H54 (cell line): Measurements from ENCODE around the gene DHRS11.

Experiments used
- DNase-seq: peaks from one replicate; pipeline ENCODE4 v3.0.0; 2011; ENCODE audit warnings: low spot score, mixed read lengths; ENCODE audit not compliant: insufficient read length
- FAIRE-seq: peaks from 3 replicates; lab custom pipeline; 2011; peaks lifted over from hg19 to GRCh38; lab: Jason Lieb, UNC
- POLR2A ChIP-seq: IDR thresholded peaks from 2 replicates; pipeline ENCODE4 v1.6.1; 2011; ENCODE audit warnings: low read depth, mild to moderate bottlenecking, low read length

The DHRS11 gene

DNA sequence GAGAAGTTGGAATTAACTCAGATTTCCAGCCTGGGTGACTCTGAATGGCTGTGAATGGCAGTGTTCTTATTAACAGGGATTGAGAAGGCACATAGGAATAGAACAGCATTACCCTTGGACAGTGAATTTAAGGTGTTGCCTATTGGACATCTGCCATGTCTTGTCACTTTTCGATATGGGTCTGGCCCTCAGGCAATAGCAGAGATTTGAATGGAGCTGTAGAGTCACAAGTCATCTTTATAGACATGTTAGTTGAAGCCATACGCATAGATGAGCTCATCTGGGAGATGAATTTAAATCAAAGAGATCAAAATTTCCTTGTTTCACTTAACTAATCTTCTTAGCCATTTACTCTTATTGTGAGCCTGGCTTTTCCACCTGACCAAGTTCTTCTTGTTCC lies 14.9 kb upstream of the DHRS11 start:
- no peak for DNase-seq
- TF ChIP-seq POLR2A = no peak
- FAIRE-seq = no peak

GRCh38 chr17:36578671-36579070 lies 13.0 kb upstream of the DHRS11 start:
- FAIRE-seq = no peak
- DNase-seq = no peak
- no peak for TF ChIP-seq POLR2A

DNA sequence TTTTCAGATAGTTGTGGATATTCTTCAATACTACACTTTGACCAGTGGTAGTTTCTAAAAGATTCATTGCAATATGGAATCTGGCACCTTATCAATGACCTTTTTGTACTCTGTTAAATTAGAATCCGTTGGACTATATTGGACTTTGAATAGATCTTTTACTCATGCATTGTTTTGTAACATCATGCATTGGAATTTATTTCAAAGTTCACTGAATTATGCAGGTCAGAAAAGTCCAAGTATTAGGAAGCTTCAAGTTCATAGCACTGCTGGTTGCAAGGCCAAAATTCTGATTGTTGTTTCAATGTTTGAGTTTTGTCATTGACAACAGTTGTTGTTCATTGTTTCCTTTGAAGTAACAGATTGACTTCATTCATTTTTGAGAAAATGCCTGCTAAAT lies 7.9 kb upstream of the DHRS11 start:
- TF ChIP-seq POLR2A = no peak
- no peak for FAIRE-seq
- no peak for DNase-seq

- DNase-seq (no peak), FAIRE-seq (no peak)
- TF ChIP-seq POLR2A = no peak
These were observed 5.5 kb upstream of the DHRS11 start for GRCh38 chr17:36586138-36586537.

GRCh38 chr17:36590082-36590481 lies 1.6 kb upstream of the DHRS11 start:
- TF ChIP-seq POLR2A = no peak
- no peak for DNase-seq
- FAIRE-seq = no peak

DNA sequence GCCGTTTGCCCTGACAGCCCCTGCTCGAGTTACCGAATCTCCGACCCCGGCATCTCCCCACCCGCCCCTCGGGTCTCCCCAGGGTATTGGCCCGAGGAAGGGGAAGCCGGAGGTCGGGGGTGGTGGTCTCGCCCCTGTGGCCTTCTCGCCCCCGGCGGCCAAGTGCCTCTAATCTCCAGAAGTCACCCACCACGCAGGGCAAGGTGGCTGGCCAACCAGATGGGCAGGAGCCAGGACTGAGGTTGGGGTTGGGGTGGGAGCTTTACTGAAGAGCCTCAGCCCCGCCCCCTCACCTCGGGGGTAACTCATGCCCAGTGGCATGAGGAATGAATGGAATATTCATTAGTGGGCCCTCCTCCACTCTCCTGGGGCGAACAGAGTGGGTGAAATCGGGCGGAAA lies 637 bp downstream of the DHRS11 start:
- DNase-seq (no peak), FAIRE-seq (no peak)
- no peak for TF ChIP-seq POLR2A

GRCh38 chr17:36592716-36593321 lies 1.1 kb downstream of the DHRS11 start:
- no peak for FAIRE-seq
- DNase-seq = no peak
- TF ChIP-seq POLR2A = no peak

DNA sequence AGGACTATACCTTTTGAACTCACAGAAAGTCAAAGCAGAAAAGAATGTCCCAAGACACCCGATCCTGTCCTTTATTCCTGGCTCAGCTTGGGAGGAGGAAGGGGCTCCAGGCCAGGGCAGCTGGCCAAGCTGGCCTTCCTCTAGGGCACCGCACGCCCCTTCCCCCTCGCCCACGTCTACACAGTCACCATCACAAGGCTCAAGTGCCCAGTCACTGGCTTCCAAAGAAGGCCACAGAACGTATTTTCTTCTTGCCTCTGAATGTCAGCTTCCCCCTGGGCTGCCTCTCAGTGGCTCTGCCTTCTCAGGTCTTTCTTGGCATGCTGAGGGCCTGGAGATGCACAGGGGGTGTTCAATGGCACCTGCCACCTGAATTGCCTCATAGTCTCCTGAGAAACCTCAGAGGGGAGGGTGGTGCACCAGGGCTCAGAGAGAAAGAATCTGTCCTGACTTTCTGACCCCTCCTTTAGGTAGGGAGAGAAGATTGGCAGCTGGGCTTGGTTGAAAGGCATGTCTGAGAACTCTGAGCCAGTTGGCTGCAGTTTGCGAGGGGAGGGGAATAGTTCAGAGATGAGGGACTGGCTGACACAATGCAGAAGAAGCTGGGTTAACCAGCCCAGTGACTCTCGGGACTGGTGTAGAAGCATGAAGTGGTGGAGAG lies 2.1 kb downstream of the DHRS11 start:
- DNase-seq (no peak), FAIRE-seq (no peak)
- TF ChIP-seq POLR2A = no peak

- FAIRE-seq = no peak
- TF ChIP-seq POLR2A = no peak
- no peak for DNase-seq
These were observed 3.1 kb downstream of the DHRS11 start for GRCh38 chr17:36594626-36595401.

GRCh38 chr17:36597226-36597625 lies 5.5 kb downstream of the DHRS11 start:
- no peak for FAIRE-seq
- DNase-seq = no peak
- no peak for TF ChIP-seq POLR2A

DNA sequence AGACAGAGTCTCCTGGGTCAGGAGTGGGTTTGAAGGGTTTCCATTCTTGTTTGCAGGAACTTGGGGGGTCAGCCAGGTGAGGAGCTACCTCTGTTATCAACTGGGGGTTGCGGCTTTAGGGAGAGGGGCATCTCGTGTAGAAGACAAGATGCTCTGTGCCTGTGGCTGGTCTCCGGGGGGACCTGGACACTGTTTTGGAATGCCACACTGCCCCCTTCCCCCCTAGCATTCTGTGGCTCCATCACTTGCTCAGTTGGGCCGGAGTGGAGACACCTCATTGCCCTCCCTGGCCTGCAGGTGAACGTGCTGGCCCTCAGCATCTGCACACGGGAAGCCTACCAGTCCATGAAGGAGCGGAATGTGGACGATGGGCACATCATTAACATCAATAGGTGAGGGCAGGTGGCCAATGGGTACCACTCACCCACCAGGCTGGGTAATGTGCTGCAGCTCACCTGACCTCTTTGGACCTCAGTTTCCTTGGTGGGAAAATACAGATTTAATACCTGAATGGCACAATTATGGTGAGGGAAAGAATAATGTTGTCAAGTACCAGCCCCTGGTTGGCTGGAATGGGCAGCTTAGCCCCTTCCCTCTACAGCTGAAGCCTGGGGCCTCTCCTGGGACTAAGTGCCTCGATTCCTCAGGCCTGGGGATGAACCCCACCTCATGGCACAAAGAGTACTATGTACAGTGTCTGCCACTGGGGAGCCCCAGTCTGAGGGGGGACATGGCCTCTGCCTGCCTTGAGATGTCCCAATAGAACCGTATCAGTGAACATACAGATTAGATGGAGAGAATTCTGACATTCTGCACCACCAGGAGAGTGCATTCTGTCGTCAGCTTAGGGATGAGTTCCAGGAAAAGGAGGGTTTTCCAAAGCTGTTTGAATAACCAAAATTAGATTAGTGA lies 6.4 kb downstream of the DHRS11 start:
- TF ChIP-seq POLR2A = no peak
- no peak for FAIRE-seq

GRCh38 chr17:36598951-36599401 lies 7.3 kb downstream of the DHRS11 start:
- no peak for DNase-seq
- TF ChIP-seq POLR2A = no peak
- FAIRE-seq = no peak

More for the DNA sequence above, 6.4 kb downstream of the DHRS11 start:
- DNase-seq = no peak

GRCh38 chr17:36599546-36600250 lies 8.0 kb downstream of the DHRS11 start:
- FAIRE-seq = no peak
- TF ChIP-seq POLR2A = no peak
- no peak for DNase-seq
